ENCODE measurements around the gene SIK3.

DNA sequence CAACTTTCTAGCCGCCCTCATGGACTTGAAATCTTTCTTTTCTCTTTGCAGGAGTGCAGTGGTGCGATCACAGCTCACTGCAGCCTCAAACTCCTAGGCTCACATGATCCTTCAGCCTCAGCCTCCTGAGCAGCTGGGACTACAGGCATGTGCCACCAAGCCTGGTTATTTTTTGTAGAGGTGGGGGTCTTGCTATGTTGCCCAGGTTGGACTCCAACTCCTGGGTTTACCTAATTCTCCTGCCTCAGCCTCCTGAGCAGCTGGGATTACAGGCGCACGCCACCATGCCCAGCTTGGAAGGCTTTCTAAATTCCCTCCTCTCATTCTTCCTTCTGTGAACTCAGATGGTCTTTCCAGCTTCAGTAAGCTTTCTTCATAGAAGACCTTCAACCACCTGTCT, 256.1 kb downstream of the SIK3 start:
- TF ChIP-seq RAD21 (IDR thresholded peaks at IDR 0.05; ENCODE audit: low read depth) (no peak), CREB1 (IDR thresholded peaks at IDR 0.05; ENCODE audit: low read depth) (no peak), TAF1 (IDR thresholded peaks at IDR 0.05; ENCODE audit: low read depth) (no peak), TEAD4 (IDR thresholded peaks at IDR 0.05) (no peak), EP300 (IDR thresholded peaks at IDR 0.05; ENCODE audit: borderline replicate concordance) (no peak), YY1 (IDR thresholded peaks at IDR 0.05; ENCODE audit: low read depth) (no peak), CEBPB (IDR thresholded peaks at IDR 0.05) (no peak), FOXM1 (IDR thresholded peaks at IDR 0.05; ENCODE audit: borderline replicate concordance, low read depth) (no peak), EGR1 (IDR thresholded peaks at IDR 0.05) (no peak), TCF12 (IDR thresholded peaks at IDR 0.05; ENCODE audit: low read depth) (no peak)
- TF ChIP-seq, protein P1, sequence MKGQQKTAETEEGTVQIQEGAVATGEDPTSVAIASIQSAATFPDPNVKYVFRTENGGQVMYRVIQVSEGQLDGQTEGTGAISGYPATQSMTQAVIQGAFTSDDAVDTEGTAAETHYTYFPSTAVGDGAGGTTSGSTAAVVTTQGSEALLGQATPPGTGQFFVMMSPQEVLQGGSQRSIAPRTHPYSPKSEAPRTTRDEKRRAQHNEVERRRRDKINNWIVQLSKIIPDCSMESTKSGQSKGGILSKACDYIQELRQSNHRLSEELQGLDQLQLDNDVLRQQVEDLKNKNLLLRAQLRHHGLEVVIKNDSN (IDR thresholded peaks at IDR 0.05): no peak
- TF ChIP-seq, protein P2, sequence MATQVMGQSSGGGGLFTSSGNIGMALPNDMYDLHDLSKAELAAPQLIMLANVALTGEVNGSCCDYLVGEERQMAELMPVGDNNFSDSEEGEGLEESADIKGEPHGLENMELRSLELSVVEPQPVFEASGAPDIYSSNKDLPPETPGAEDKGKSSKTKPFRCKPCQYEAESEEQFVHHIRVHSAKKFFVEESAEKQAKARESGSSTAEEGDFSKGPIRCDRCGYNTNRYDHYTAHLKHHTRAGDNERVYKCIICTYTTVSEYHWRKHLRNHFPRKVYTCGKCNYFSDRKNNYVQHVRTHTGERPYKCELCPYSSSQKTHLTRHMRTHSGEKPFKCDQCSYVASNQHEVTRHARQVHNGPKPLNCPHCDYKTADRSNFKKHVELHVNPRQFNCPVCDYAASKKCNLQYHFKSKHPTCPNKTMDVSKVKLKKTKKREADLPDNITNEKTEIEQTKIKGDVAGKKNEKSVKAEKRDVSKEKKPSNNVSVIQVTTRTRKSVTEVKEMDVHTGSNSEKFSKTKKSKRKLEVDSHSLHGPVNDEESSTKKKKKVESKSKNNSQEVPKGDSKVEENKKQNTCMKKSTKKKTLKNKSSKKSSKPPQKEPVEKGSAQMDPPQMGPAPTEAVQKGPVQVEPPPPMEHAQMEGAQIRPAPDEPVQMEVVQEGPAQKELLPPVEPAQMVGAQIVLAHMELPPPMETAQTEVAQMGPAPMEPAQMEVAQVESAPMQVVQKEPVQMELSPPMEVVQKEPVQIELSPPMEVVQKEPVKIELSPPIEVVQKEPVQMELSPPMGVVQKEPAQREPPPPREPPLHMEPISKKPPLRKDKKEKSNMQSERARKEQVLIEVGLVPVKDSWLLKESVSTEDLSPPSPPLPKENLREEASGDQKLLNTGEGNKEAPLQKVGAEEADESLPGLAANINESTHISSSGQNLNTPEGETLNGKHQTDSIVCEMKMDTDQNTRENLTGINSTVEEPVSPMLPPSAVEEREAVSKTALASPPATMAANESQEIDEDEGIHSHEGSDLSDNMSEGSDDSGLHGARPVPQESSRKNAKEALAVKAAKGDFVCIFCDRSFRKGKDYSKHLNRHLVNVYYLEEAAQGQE (IDR thresholded peaks at IDR 0.05; ENCODE audit: low read depth): no peak
- TF ChIP-seq, protein P3, sequence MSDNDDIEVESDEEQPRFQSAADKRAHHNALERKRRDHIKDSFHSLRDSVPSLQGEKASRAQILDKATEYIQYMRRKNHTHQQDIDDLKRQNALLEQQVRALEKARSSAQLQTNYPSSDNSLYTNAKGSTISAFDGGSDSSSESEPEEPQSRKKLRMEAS (IDR thresholded peaks at IDR 0.05): no peak
